NCI-H1694 (cell line): ENCODE measurements around the gene ZMAT3.

Experiments
- DNase-seq: peaks from one replicate; lab custom pipeline; 2025; lab: John Stamatoyannopoulos, UW

Gene ZMAT3

DNA sequence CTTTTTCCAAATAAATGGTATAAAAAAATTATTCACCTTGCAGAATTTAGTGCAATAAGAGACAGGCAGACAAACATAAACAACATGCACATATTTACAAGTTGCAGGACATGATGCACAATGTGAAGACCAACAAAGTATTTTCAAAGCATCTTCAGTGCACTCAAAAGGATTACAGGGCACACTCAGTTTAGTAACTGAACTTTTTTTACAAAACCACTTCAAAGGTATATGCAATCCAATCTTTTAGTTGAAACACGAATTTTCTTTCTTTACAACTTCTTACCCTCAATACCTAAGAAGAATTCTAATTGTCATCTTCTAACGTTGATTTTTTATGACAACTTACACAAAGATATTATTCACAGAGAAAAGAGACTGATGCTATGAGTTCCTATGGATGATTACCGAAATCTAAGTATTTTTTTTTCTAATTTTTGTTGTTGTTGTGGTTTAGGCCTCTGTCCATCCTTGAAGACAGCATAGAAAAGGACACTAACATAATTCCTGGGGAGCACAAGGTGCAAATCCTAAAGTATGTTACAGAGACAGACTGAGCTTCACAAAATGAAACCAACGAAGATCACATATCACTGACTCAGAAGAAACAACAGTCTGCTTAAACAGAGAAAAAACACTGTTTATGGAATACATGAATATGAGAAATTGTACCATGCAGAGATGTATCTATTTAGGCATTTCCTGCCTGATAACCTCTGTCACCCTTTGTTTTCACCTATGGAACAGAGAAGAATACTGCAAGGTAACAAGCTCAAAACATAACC is 50.3 kb downstream of the ZMAT3 start:
- DNase-seq, result no peak

DNA sequence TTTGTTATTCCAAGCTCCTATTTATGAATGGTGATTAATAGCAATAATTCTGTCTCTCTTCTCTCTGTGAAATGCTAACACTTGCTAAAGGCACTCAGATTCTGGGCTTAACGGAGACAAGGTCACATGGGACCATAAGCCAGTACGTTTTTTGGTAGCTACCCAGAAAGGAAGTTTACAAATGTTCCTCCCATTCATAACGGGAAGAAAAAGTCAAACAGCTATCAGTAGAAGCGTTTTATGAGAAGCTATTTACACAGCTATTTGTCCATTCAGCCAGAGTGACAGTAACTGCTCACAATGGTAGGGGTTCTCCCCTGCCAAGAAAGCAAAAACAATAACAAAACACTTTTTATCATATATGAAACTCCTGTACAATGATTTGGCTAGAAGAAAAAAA is 51.5 kb downstream of the ZMAT3 start:
- DNase-seq, result no peak

DNA sequence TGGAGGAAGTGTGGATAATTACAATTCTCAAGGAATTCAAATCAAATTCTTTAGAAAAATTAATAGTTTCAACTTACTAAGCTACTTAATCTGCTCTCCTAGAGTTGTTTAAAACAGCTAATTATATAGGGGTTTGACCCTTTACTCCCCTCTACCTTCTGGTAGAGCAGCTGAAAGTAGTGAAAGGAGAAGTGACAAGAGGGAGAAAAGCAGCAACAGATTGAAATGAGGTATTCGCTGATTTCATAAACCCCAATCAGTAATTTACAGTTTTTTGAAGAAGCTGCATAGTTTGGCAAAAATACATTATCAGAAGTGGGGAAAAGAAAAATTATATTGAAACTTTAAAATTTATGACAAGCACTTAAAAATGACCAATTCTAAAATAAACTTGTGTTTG is 52.8 kb downstream of the ZMAT3 start:
- DNase-seq, result no peak

DNA sequence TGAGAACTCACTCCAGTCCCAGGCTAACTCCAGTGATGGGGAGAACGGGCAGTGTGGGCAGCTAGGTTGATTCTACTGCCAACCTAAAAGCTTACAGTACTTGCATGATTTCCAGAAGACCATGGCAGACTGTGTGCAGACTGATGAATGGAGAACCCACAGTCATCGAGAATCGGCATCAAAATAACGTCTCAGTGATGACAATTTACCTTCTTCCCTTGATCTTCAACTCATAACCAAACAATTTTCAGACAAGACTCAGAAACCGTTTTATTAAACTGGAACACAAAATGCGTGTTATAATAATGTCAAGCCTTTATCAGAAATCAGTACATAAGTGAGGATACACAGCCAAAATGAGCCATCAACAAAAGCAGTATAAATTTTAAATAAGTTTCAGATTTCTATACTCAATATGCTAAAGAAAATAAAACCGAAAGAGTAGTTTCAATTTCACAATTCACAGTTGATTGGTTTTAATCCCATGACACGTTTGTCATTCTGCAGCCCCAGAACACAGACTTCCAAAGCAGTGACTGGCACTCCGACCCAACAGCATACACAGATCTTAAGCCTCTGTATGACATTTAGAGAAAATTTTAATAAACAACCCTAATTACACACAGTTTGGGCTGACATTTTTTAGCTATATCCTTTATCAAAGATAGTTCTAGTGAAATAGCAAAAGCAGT is 54.5 kb downstream of the ZMAT3 start:
- DNase-seq, result no peak

DNA sequence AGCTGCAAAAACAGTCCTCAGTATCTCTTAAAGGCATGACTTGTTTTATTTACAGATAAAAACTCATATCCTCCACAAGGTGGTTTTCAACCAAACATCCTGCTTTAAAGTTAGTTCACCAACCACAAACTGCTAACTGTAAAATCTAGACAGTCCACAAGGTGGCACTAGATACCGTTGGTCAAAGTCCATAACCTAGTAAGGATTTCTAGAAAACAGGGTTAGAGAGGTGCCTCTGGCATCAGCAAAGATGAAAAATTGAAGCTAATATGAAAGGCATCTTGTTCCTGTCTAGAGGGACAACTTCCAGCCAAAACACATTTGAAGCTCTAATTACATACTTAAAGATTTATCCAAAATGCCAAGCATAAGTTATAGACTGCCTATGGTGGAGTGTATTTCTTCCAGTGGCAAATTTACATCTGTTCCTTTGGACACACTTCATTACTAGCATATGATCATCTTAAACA is 56.0 kb downstream of the ZMAT3 start:
- peak; percentile 82 for DNase-seq

- no peak for DNase-seq
Observed at GRCh38 chr3:179005706-179006105, 65.9 kb downstream of the ZMAT3 start.

GRCh38 chr3:179005213-179005612 is 66.4 kb downstream of the ZMAT3 start:
- no peak for DNase-seq

DNA sequence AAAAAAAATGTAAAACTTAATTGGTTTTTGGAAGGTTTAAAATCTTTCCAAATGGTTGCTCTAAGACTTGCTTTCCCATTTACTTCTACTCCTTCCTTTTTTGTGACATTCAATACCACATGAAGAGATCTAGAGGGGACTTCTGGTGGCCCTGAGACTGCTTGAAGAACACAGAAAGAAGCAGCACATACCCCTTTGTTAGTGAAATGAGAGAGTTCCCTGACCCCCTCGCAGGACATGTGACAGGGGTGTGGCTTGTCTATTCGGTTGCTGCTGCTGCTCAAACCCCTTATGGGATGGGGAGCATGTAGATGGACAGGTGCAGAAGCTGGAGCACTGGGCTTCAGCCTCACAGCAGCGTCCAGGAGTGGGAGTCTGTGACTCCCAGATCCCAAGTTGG is 71.0 kb downstream of the ZMAT3 start:
- no peak for DNase-seq

- DNase-seq, result no peak
Observed at GRCh38 chr3:179000144-179000543, 71.5 kb downstream of the ZMAT3 start.

GRCh38 chr3:178996399-178996798 is 75.2 kb downstream of the ZMAT3 start:
- DNase-seq, result no peak

GRCh38 chr3:178990293-178990692 is 81.3 kb downstream of the ZMAT3 start:
- DNase-seq, result no peak

DNA sequence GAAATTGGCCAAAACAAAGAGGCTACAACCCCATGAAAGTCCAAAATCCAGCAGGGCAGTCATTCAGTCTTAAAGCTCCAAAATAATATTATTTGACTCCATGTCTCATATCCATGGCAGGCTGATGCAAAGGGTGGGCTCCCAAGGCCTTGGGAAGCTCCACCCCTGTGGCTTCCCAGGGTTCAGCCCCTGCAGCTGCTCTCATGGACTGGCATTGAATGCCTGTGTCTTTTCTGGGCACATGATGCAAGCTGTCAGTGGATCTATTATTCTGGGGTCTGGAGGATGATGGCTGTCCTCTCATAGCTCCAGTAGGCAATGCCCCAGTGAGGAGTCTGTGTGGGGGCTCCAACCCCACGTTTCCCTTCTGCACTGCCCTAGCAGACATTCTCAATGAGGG is 81.8 kb downstream of the ZMAT3 start:
- no peak for DNase-seq

DNA sequence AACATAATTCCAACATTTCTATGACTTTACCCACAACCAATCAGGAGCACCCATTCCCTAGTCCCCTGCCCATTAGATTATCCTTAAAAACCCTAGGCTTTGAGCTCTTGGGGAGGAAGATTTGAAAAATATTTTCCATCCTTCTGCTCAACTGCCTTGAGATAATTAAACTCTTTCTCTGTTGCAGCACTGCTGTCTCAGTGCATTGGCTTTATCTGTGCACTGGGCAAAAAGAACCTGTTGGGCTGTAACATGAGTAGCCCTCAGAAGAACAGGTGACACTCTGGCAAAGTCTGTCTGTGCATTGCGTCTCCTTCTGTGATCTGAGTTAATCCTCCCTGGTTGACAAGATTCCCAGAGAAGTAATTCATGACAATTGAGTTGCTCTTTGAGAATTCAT is 83.9 kb downstream of the ZMAT3 start:
- DNase-seq, result no peak

DNA sequence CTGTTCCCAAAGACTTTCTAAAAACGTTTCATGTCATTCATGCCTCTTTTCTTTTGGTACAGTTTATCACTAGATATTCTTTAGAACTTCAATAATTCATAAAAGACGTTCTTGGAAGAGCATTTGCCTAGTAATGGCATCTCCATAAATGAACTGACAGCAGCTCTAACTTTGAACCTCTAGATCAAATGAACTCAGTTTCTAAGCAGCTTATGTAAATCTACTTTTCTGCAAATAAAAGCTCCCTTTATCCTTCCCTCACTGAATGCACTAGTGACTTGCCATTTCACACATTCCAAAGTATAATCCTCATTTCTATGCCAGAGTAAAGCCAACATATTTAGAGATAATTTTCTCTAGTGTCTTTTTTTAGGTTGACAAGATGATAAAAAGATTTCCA is 85.2 kb downstream of the ZMAT3 start:
- DNase-seq, result no peak

GRCh38 chr3:178982137-178982536 is 89.5 kb downstream of the ZMAT3 start:
- DNase-seq, result no peak

GRCh38 chr3:178975320-178975719 is 96.3 kb downstream of the ZMAT3 start:
- no peak for DNase-seq

DNA sequence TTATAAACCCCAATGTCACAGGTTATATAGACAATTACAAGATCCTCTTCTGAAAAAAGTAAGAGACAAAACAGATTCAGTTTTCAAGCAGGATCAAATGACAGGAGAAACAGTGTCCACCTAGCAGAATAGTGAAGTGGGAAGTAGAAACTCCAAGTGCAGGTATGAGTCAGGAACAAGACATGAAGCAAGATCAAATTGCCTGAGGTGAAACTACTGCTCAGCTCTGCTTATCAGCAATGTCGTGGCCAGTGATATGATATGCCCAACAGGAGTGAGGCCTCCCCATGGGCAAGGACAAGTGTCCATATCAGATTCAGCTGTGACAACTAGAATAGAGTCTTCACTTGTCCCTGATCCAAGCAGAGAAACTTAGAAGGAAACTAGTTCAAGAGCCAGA is 100.0 kb downstream of the ZMAT3 start:
- no peak for DNase-seq

DNA sequence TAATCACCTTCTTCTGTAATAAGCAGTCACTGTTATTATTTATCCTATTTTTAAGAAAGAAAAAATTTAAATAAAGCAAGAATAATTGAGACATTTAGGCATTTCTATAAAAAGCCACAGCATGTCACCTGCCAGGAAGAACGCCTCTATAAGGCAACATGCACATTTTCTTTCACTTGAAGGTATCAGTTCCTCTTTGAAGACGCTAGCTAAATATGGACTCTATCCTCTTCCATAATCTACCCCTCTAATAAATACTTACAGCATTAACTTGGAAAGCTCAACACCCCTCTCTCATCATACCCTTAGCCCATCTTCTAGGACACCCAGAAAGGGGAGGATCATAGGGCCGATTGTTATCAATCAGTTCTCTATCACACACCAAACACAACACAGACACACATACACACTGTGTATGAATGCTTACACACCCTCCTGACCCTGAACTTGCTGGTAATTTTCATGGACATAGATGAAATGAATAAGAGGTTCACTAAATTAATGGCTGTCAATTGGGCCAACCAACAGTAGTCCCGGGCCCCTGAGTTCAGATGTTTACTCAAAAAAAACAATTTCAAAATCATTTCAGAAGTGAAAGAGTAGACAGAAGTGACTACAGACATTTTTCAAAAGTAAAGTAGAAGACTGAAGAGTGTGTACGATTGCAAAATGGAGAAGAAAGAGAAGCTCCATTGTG is 102.5 kb downstream of the ZMAT3 start:
- no peak for DNase-seq
